ENCODE results near the gene ASB4. TPM values are rescaled to one million over a fixed set of nuclear protein-coding genes. Genes with fewer than 3 reads are reported as not detected.

Gene ASB4
- total RNA-seq, 1 experiment from 2014 or later: not detected

GRCh38 chr7:95508780-95509179 is 23.0 kb downstream of the ASB4 start:
- no peak overlapping the region for H3K4me3 ChIP-seq (ENCODE audit: low read depth, low read length, poor library complexity, severe bottlenecking)
- BruUV-seq (replicated peaks): no TSS peak
- no peaks in the 10 kb centered on the region for H3K4me1 ChIP-seq (ENCODE audit: insufficient read depth, low read length, poor library complexity, severe bottlenecking)
- no peak for TF ChIP-seq EZH2 (IDR thresholded peaks at IDR 0.05; ENCODE audit: borderline replicate concordance, low read depth, low read length, poor library complexity, severe bottlenecking)
- TF ChIP-seq CTCF (conservative IDR thresholded peaks at IDR 0.05; ENCODE audit: low read depth, low read length): no peak
- intact Hi-C loops (cut with micrococcal nuclease; ENCODE audit: unreplicated experiment): no loop called here
- ChIA-PET POLR2A (ENCODE audit: low non-redundant PET) (no interaction called here), CTCF (interaction anchor here (1.8 to 2.3 kb wide), 2 partner anchors 178 to 182 kb away, joined by 7 to 11 read pairs; no protein-coding TSS in a partner anchor)
- no peak for DNase-seq (ENCODE audit: low spot score)
- peaks cover 11% of the 10 kb centered on the region for H3K27me3 ChIP-seq (replicated peaks; ENCODE audit: insufficient read depth, low read depth, low read length, poor library complexity)
- no peaks in the 10 kb centered on the region for H3K9me3 ChIP-seq (ENCODE audit: low read depth, low read length, poor library complexity, severe bottlenecking)
- no peaks in the 10 kb centered on the region for H3K36me3 ChIP-seq (ENCODE audit: insufficient read depth, low read length, poor library complexity, severe bottlenecking)
- H3K27ac ChIP-seq (ENCODE audit: low read depth, low read length, poor library complexity, severe bottlenecking): no peak overlapping the region

- intact Hi-C loops (cut with micrococcal nuclease; ENCODE audit: unreplicated experiment): no loop called here
- TF ChIP-seq CTCF (conservative IDR thresholded peaks at IDR 0.05; ENCODE audit: low read depth, low read length) (no peak), EZH2 (IDR thresholded peaks at IDR 0.05; ENCODE audit: borderline replicate concordance, low read depth, low read length, poor library complexity, severe bottlenecking) (no peak)
- H3K36me3 ChIP-seq (ENCODE audit: insufficient read depth, low read length, poor library complexity, severe bottlenecking): no peaks in the 10 kb centered on the region
These were observed 23.5 kb downstream of the ASB4 start for GRCh38 chr7:95509199-95509598.

GRCh38 chr7:95511716-95512260 is 26.0 kb downstream of the ASB4 start:
- TF ChIP-seq CTCF (conservative IDR thresholded peaks at IDR 0.05; ENCODE audit: low read depth, low read length) (peak; percentile 92), EZH2 (IDR thresholded peaks at IDR 0.05; ENCODE audit: borderline replicate concordance, low read depth, low read length, poor library complexity, severe bottlenecking) (no peak)
- CTCF ChIA-PET: interaction anchor here (1.4 to 2.8 kb wide), 5 partner anchors 38 to 359 kb away, joined by 3 to 35 read pairs (median 8); no protein-coding TSS in a partner anchor
- no peak overlapping the region for H3K4me3 ChIP-seq (ENCODE audit: low read depth, low read length, poor library complexity, severe bottlenecking)
- H3K36me3 ChIP-seq (ENCODE audit: insufficient read depth, low read length, poor library complexity, severe bottlenecking): no peaks in the 10 kb centered on the region
- POLR2A ChIA-PET (ENCODE audit: low non-redundant PET): interaction anchor here (0.7 kb wide), 3 partner anchors 179 to 1407 kb away, joined by 3 read pairs; no protein-coding TSS in a partner anchor
- no peaks in the 10 kb centered on the region for H3K4me1 ChIP-seq (ENCODE audit: insufficient read depth, low read length, poor library complexity, severe bottlenecking)
- H3K27ac ChIP-seq (ENCODE audit: low read depth, low read length, poor library complexity, severe bottlenecking): no peak overlapping the region
- intact Hi-C loops (cut with micrococcal nuclease; ENCODE audit: unreplicated experiment): loop anchor here (5.0 kb wide), 1 partner anchor 176 kb away; no protein-coding TSS in a partner anchor
- peak; percentile 87 for DNase-seq (ENCODE audit: low spot score)
- peaks cover 11% of the 10 kb centered on the region for H3K27me3 ChIP-seq (replicated peaks; ENCODE audit: insufficient read depth, low read depth, low read length, poor library complexity)
- no TSS peak for BruUV-seq (replicated peaks)
- H3K9me3 ChIP-seq (ENCODE audit: low read depth, low read length, poor library complexity, severe bottlenecking): no peaks in the 10 kb centered on the region

More at GRCh38 chr7:95509199-95509598, 23.5 kb downstream of the ASB4 start:
- peak; percentile 80 for DNase-seq (ENCODE audit: low spot score)
- Histone ChIP-seq H3K27ac (ENCODE audit: low read depth, low read length, poor library complexity, severe bottlenecking) (no peak overlapping the region), H3K4me3 (ENCODE audit: low read depth, low read length, poor library complexity, severe bottlenecking) (no peak overlapping the region), H3K4me1 (ENCODE audit: insufficient read depth, low read length, poor library complexity, severe bottlenecking) (no peaks in the 10 kb centered on the region), H3K9me3 (ENCODE audit: low read depth, low read length, poor library complexity, severe bottlenecking) (no peaks in the 10 kb centered on the region), H3K27me3 (replicated peaks; ENCODE audit: insufficient read depth, low read depth, low read length, poor library complexity) (peaks cover 11% of the 10 kb centered on the region)
- no TSS peak for BruUV-seq (replicated peaks)
- ChIA-PET CTCF (interaction anchor here (1.8 to 2.3 kb wide), 2 partner anchors 177 to 181 kb away, joined by 7 to 11 read pairs; no protein-coding TSS in a partner anchor), POLR2A (ENCODE audit: low non-redundant PET) (no interaction called here)

Measured in A673 (cell line).